H1 (cell line): ENCODE data around the gene CAMTA1. TPM values are rescaled to one million over a fixed set of nuclear protein-coding genes. Genes with fewer than 3 reads are reported as not detected.

Experiments used
- BCL11A ChIP-seq, 2 experiments: IDR thresholded peaks; one replicate each; pipeline ENCODE4 v1.6.1; 2011; ENCODE audit warnings: low read depth in 2 of 2, low read length in 2 of 2, mild to moderate bottlenecking in 2 of 2
- BRCA1 ChIP-seq: IDR thresholded peaks from 2 replicates; pipeline ENCODE4 v1.6.1; 2012; ENCODE audit warnings: low read depth, low read length, improper control_type of control experiment
- CTCF ChIP-seq, 3 experiments: IDR thresholded peaks; 1 replicate in 2 of 3; 2 replicates in 1 of 3; pipeline versions ENCODE4 v1.5.1 to v1.6.1; 2011; ENCODE audit warnings: low read length in 3 of 3, mild to moderate bottlenecking in 3 of 3, inconsistent platforms in 2 of 3, low read depth in 1 of 3, moderate library complexity in 1 of 3; ENCODE audit not compliant: insufficient read depth in 1 of 3; ENCODE audit errors: control extremely low read depth in 1 of 3
- GTF2F1 ChIP-seq: IDR thresholded peaks from 2 replicates; pipeline ENCODE4 v1.6.1; 2012; ENCODE audit warnings: low read depth, low read length, improper control_type of control experiment, borderline replicate concordance
- JUN ChIP-seq: IDR thresholded peaks from 2 replicates; pipeline ENCODE4 v1.6.1; 2011; ENCODE audit warnings: low read depth, mild to moderate bottlenecking, improper control_type of control experiment, low read length
- NANOG ChIP-seq: IDR thresholded peaks from 2 replicates; pipeline ENCODE4 v1.6.1; 2011; ENCODE audit warnings: low read length, low read depth, mild to moderate bottlenecking, inconsistent platforms; ENCODE audit not compliant: insufficient read depth, poor library complexity, severe bottlenecking
- PHF8 ChIP-seq: fragments of 200-600 bp; sonication (generic); conservative IDR thresholded peaks from 2 replicates; pipeline ENCODE4 v1.7.1; 2012; ENCODE audit warnings: low read depth, mild to moderate bottlenecking, inconsistent platforms, low read length, moderate library complexity
- TBP ChIP-seq: IDR thresholded peaks from 2 replicates; pipeline ENCODE4 v1.6.1; 2011; ENCODE audit warnings: low read depth, low read length, improper control_type of control experiment
- polyA plus RNA-seq, 7 experiments: library from polyadenylated mRNA; depleted of rRNA in 3 of 7; stranded (reverse) in 5 of 7; unstranded in 2 of 7; fragments of >200 nt in 5 of 7; fragments of 200-250 nt in 2 of 7; gene quantifications; 1 replicate in 5 of 7; 2 replicates in 1 of 7; 4 replicates in 1 of 7; pipeline versions ENCODE4 v1.2.1 to v1.2.3, GENCODE V29; 2011 to 2013; ENCODE audit warnings: missing spikeins in 2 of 7, mixed read lengths in 2 of 7
- total RNA-seq: library from RNA; stranded (reverse); fragmentation: NEBNext Ultra II Directional; extraction: Animal tissue kit (Norgen Biotek cat#: 25700); gene quantifications from 2 replicates; pipeline ENCODE4 v1.2.1, GENCODE V29; 2021
- TF ChIP-seq, protein P1 (sequence below): fragments of 300-600 bp; sonication (generic); IDR thresholded peaks from 2 replicates; pipeline ENCODE4 v1.7.1; 2012; ENCODE audit warnings: low read length, moderate library complexity, mild to moderate bottlenecking, inconsistent platforms; ENCODE audit not compliant: insufficient replicate concordance

CAMTA1 gene
- total and polyA plus RNA-seq, 2 of the 8 experiments (the other 6 are each of a cell fraction or from before 2014, with no cell fraction given): 65.0 to 119 TPM

DNA sequence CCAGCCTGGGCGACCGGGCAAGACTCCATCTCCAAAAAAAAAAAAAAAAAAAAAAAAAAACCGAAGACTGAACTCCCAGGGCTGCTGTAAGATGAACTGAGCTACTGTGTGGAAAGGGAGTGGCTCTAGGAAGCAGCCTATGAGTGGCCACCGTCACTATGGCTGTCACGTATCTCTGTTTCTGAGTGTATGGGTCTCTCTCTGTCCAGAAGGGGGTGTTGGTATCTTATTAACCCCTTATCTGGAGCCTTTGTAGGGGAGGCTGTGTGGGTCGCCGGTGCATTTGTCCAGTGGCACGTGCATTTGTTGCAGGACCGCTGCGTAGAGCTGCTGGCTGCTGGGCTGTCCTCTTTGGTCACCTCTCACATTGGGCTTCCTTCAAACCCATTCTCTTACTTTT is 326.6 kb downstream of the CAMTA1 start (continued):
- TF ChIP-seq, protein P1, sequence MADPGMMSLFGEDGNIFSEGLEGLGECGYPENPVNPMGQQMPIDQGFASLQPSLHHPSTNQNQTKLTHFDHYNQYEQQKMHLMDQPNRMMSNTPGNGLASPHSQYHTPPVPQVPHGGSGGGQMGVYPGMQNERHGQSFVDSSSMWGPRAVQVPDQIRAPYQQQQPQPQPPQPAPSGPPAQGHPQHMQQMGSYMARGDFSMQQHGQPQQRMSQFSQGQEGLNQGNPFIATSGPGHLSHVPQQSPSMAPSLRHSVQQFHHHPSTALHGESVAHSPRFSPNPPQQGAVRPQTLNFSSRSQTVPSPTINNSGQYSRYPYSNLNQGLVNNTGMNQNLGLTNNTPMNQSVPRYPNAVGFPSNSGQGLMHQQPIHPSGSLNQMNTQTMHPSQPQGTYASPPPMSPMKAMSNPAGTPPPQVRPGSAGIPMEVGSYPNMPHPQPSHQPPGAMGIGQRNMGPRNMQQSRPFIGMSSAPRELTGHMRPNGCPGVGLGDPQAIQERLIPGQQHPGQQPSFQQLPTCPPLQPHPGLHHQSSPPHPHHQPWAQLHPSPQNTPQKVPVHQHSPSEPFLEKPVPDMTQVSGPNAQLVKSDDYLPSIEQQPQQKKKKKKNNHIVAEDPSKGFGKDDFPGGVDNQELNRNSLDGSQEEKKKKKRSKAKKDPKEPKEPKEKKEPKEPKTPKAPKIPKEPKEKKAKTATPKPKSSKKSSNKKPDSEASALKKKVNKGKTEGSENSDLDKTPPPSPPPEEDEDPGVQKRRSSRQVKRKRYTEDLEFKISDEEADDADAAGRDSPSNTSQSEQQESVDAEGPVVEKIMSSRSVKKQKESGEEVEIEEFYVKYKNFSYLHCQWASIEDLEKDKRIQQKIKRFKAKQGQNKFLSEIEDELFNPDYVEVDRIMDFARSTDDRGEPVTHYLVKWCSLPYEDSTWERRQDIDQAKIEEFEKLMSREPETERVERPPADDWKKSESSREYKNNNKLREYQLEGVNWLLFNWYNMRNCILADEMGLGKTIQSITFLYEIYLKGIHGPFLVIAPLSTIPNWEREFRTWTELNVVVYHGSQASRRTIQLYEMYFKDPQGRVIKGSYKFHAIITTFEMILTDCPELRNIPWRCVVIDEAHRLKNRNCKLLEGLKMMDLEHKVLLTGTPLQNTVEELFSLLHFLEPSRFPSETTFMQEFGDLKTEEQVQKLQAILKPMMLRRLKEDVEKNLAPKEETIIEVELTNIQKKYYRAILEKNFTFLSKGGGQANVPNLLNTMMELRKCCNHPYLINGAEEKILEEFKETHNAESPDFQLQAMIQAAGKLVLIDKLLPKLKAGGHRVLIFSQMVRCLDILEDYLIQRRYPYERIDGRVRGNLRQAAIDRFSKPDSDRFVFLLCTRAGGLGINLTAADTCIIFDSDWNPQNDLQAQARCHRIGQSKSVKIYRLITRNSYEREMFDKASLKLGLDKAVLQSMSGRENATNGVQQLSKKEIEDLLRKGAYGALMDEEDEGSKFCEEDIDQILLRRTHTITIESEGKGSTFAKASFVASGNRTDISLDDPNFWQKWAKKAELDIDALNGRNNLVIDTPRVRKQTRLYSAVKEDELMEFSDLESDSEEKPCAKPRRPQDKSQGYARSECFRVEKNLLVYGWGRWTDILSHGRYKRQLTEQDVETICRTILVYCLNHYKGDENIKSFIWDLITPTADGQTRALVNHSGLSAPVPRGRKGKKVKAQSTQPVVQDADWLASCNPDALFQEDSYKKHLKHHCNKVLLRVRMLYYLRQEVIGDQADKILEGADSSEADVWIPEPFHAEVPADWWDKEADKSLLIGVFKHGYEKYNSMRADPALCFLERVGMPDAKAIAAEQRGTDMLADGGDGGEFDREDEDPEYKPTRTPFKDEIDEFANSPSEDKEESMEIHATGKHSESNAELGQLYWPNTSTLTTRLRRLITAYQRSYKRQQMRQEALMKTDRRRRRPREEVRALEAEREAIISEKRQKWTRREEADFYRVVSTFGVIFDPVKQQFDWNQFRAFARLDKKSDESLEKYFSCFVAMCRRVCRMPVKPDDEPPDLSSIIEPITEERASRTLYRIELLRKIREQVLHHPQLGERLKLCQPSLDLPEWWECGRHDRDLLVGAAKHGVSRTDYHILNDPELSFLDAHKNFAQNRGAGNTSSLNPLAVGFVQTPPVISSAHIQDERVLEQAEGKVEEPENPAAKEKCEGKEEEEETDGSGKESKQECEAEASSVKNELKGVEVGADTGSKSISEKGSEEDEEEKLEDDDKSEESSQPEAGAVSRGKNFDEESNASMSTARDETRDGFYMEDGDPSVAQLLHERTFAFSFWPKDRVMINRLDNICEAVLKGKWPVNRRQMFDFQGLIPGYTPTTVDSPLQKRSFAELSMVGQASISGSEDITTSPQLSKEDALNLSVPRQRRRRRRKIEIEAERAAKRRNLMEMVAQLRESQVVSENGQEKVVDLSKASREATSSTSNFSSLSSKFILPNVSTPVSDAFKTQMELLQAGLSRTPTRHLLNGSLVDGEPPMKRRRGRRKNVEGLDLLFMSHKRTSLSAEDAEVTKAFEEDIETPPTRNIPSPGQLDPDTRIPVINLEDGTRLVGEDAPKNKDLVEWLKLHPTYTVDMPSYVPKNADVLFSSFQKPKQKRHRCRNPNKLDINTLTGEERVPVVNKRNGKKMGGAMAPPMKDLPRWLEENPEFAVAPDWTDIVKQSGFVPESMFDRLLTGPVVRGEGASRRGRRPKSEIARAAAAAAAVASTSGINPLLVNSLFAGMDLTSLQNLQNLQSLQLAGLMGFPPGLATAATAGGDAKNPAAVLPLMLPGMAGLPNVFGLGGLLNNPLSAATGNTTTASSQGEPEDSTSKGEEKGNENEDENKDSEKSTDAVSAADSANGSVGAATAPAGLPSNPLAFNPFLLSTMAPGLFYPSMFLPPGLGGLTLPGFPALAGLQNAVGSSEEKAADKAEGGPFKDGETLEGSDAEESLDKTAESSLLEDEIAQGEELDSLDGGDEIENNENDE: no peak
- no peak for TF ChIP-seq PHF8
- TF ChIP-seq BRCA1: no peak
- no peak for TF ChIP-seq JUN
- TF ChIP-seq CTCF (IDR thresholded peaks at IDR 0.05; ENCODE audit: control extremely low read depth in 1 of 3, insufficient read depth in 1 of 3, low read depth in 1 of 3, low read length in 3 of 3): no peak; a peak in 1 of 4 replicates
- no peak for TF ChIP-seq GTF2F1
- TF ChIP-seq TBP: no peak
- TF ChIP-seq NANOG: no peak
- no peak for TF ChIP-seq BCL11A (IDR thresholded peaks at IDR 0.05; ENCODE audit: low read depth in 2 of 2, low read length in 2 of 2)
